NAMALWA (cell line): ENCODE results near the gene APOBEC3C.
"Not testable (repeated sequence)": the region's sequence is repeated elsewhere in the genome, so short reads cannot be mapped to it uniquely, and the experiment has no call there.

Experiments used
- DNase-seq: peaks from one replicate; pipeline ENCODE4 v3.0.0-alpha.2; 2015; ENCODE audit warnings: low spot score

APOBEC3C gene

GRCh38 chr22:38981992-38982927 lies 31.8 kb upstream of the APOBEC3C start, which contains the start of gene APOBEC3B:
Gene APOBEC3B (plus strand): TSS chr22:38982347. CDS start chr22:38982454, 107 bp downstream.
- peak; percentile 50 for DNase-seq

- peak; percentile 27 for DNase-seq
Measured at GRCh38 chr22:38984224-38984623, 29.8 kb upstream of the APOBEC3C start.

GRCh38 chr22:38984784-38985757 lies 29.0 kb upstream of the APOBEC3C start:
- DNase-seq, result peak; percentile 58

DNA sequence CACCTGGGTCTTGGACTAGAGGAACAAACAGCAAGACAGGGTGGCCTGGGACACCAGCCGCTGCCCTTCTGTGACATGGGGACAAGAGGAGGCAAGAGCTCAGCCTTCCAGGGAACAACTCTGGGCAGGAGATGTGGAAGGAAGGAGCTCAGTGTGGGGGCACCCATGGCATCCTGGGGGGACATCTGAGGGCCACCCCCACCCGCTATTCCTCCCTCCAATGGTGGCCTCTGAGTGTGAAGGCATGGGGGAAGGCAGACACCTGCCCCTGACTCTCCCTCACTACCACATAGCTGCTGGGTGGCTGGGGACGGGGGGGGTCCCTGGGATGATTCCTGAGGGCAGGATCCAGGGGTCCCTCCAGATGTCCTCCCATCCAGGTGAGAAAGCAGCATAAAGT lies 27.4 kb upstream of the APOBEC3C start:
- no peak for DNase-seq

- no peak for DNase-seq
Measured at GRCh38 chr22:38987171-38987895, 26.7 kb upstream of the APOBEC3C start.

GRCh38 chr22:38989466-38989865 lies 24.6 kb upstream of the APOBEC3C start:
- DNase-seq, result no peak

DNA sequence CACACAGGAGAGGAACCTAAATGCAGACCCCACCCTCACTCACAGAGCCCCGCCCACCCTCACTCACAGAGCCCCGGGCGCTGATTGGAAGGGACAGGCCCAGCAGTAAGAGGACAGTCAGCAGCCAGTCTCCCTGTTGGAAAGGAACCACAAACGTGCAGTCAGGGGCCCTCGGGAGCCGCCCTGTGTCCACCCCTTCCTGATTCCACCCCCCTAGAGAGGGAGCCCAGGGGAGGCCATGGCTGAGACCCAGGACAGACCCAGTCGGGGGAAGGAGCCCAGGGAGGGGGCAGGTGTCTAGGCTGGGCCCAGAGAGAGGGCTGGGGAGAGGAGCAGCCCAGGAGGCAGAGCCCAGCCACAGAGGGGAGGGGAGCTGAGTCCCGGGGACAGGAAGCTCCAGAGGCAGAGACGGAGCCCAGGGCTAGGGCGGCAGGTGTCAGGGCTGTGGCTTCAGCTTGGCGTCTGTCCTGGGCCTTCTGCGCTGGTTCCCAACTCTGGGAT lies 21.1 kb upstream of the APOBEC3C start:
- DNase-seq, result not testable (repeated sequence)

- no peak for DNase-seq
Measured at GRCh38 chr22:38996105-38996504, 18.0 kb upstream of the APOBEC3C start.

- no peak for DNase-seq
Measured at GRCh38 chr22:38997518-38997917, 16.5 kb upstream of the APOBEC3C start.

- DNase-seq, result peak; percentile 86
Measured at GRCh38 chr22:39003165-39003638, 10.9 kb upstream of the APOBEC3C start.

DNA sequence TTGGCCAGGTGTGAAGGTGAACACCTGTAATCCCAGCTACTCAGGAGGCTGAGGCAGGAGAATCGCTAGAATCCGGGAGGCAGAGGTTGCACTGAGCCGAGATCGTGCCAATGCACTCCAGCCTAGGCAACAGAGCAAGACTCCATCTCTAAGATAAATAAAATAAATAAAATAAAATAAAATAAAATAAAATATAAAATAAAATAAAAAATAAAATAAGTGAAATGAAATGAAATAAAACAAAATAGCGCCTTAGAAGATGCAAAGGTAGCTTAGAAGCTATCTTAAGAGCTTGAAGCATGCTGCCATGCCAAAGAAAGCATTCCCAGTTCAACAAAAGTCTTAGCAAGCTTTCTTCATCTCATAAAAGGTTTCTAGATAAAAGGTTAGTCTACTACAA lies 6.9 kb upstream of the APOBEC3C start:
- no peak for DNase-seq

GRCh38 chr22:39008271-39008850 lies 5.7 kb upstream of the APOBEC3C start:
- DNase-seq, result not testable (repeated sequence)

DNA sequence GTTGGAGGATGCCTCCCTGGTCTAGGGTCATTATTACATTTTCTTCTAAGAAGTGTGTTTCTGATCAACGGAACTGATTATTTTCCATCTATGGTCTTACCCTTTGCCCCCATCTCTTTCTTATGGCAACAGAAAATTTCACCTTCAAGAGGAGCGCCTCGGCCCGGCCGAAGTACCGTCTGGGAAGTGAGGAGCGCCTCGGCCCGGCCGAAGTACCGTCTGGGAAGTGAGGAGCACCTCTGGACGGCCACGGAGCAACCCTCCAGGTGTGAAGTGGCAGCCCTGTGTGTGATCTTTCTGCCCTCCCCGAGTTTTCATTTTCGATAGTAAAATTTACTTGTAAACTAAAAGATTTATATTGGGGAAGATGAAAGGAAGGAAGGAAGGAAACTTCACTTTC lies 3.1 kb upstream of the APOBEC3C start:
- DNase-seq, result no peak

DNA sequence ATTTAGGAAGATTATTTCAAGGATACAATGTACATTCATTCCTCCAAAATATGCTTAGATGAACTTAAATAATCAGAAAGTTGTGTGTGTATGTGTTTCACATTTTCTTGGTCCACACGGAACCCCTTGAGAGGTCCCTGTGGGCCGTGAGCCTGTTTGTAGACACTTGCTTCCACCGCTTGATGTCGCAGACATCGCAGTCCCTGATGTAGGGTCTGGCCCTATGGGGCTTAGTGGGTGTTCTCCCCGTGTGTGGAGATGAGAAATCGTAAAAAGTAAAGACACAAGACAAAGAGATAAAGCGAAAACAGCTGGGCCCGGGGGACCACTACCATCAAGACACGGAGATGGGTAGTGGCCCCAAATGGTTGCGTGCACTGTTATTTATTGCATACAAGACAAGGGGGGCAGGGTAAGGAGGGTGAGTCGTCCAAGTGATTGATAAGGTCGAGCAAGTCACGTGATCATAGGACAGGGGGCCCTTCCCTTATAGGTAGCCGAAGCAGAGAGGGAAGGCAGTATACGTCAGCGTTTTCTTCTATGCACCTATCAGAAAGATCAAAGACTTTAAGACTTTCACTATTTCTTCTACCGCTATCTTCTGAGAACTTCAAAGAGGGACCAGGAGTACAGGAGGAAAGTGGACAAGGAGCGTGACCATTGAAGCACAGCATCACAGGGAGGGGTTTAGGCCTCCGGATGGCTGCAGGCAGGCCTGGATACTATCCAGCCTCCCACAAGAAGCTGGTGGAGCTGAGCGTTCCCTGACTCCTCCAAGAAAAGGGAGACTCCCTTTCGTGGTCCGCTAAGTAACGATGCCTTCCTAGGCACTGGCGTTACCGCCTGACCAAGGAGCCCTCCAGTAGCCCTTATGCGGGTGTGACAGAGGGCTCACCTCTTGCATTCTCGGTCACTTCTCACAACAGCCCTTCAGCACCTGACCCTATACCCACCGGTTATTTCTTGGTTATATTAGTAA lies 1.2 kb upstream of the APOBEC3C start:
- no peak for DNase-seq

DNA sequence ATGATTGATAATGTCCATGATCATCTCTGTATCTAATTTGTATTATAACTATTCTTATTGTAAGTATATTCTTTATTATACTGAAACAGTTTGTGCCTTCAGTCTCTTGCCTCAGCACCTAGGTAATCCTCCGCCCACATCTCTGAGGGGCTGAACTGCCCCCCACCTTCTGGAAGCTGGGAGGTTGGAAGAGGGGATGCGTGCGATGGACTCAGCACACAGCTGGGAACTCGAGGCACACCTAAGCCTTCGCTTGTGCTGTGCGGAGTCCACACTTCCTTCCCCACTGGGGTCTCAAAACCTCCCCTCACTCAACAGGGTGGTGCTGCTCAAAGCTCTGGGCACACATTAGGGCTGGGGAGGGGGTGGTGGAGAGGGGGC lies 506 bp upstream of the APOBEC3C start:
- not testable (repeated sequence) for DNase-seq

- DNase-seq, result not testable (repeated sequence)
Measured at GRCh38 chr22:39014723-39015121, 665 bp downstream of the APOBEC3C start.

DNA sequence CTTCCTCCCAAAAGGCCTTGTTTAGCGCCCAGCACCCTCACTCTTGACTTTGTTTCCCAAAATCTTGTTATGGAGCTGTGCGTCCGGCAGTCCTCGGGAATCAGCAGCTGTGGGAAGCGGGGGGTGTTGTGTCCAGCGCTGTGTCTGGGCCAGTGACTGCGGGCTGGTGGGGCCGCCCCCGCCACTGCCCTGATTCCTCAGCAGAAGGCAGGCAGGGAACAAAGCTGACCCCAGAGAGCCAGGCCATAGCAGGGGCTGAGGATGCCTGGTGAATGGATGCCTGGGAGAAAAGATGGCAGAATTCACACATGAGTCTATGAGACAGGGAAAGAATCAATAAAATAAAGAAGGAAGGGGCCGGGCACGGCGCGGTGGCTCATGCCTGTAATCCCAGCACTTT lies 2.5 kb downstream of the APOBEC3C start:
- no peak for DNase-seq

- no peak for DNase-seq
Measured at GRCh38 chr22:39017596-39018365, 3.7 kb downstream of the APOBEC3C start.

GRCh38 chr22:39020021-39020651 lies 6.1 kb downstream of the APOBEC3C start:
- peak; percentile 52 for DNase-seq
